Measurements from ENCODE around the gene DRAM1.

Gene DRAM1

GRCh38 chr12:101876861-101877805 is at the start of gene DRAM1:
Gene DRAM1, plus strand, starts transcription at chr12:101877580. Its CDS starts 210 bp downstream, at chr12:101877790.
- DNase-seq (ENCODE audit: low read depth) = peak; percentile 93
- no peak for TF ChIP-seq CTCF (conservative IDR thresholded peaks at IDR 0.05; ENCODE audit: low read length)
- H3K4me3 ChIP-seq (ENCODE audit: low read length) = peak within 1 kb of the TSS; percentile 95

GRCh38 chr12:101828463-101829196 is 48.8 kb upstream of the DRAM1 start:
- no peak for DNase-seq (ENCODE audit: low read depth)
- no peak overlapping the region for H3K4me3 ChIP-seq (ENCODE audit: low read length)

GRCh38 chr12:101829639-101830366 is 47.6 kb upstream of the DRAM1 start:
- TF ChIP-seq CTCF (conservative IDR thresholded peaks at IDR 0.05; ENCODE audit: low read length) = no peak
- no peak for DNase-seq (ENCODE audit: low read depth)
- H3K4me3 ChIP-seq (ENCODE audit: low read length) = peak overlapping the region; percentile 97

More at GRCh38 chr12:101828463-101829196, 48.8 kb upstream of the DRAM1 start:
- no peak for TF ChIP-seq CTCF (conservative IDR thresholded peaks at IDR 0.05; ENCODE audit: low read length)

GRCh38 chr12:101830367-101831325 is 46.7 kb upstream of the DRAM1 start, which contains the start of gene GNPTAB:
Gene GNPTAB, minus strand, starts transcription at chr12:101830959. Its CDS starts 284 bp downstream, at chr12:101830675.
- peak; percentile 52 for TF ChIP-seq CTCF (conservative IDR thresholded peaks at IDR 0.05; ENCODE audit: low read length)
- H3K4me3 ChIP-seq (ENCODE audit: low read length) = peak within 1 kb of the TSS; percentile 97
- DNase-seq (ENCODE audit: low read depth) = peak; percentile 86

- no peak overlapping the region for H3K4me3 ChIP-seq (ENCODE audit: low read length)
- DNase-seq (ENCODE audit: low read depth) = no peak
- no peak for TF ChIP-seq CTCF (conservative IDR thresholded peaks at IDR 0.05; ENCODE audit: low read length)
Observed at GRCh38 chr12:101832030-101832429, 45.4 kb upstream of the DRAM1 start.
